ENCODE results near the gene COLGALT1. TPM values are rescaled to one million over a fixed set of nuclear protein-coding genes. Genes with fewer than 3 reads are reported as not detected.
A peak's percentile ranks its signal among the peaks of the same experiment; 100 is the strongest.

The COLGALT1 gene
- total RNA-seq, 1 experiment from 2014 or later = 25.5 TPM

GRCh38 chr19:17572638-17573037, 17.2 kb downstream of the COLGALT1 start:
- Histone ChIP-seq H3K4me1 (ENCODE audit: low read length) (no peaks in the 10 kb centered on the region), H3K4me3 (ENCODE audit: low read length) (no peak overlapping the region), H3K9ac (ENCODE audit: low read length) (no peak overlapping the region), H3K27me3 (ENCODE audit: low read length) (no peaks in the 10 kb centered on the region), H4K20me1 (ENCODE audit: insufficient read depth, low read depth, low read length) (no peaks in the 10 kb centered on the region), H3K9me2 (replicated peaks; ENCODE audit: insufficient read depth, low read length) (no peaks in the 10 kb centered on the region), H3K36me3 (ENCODE audit: insufficient read depth, low read length) (peaks cover 15% of the 10 kb centered on the region), H3K79me2 (ENCODE audit: low read length) (no peaks in the 10 kb centered on the region), H3K4me2 (ENCODE audit: low read depth, low read length, poor library complexity, severe bottlenecking) (no peak overlapping the region), H3K9me3 (ENCODE audit: low read length) (no peaks in the 10 kb centered on the region), H2AFZ (ENCODE audit: low read length) (no peak overlapping the region), H3K27ac (ENCODE audit: low read length) (no peak overlapping the region)
- no peak for DNase-seq

DNA sequence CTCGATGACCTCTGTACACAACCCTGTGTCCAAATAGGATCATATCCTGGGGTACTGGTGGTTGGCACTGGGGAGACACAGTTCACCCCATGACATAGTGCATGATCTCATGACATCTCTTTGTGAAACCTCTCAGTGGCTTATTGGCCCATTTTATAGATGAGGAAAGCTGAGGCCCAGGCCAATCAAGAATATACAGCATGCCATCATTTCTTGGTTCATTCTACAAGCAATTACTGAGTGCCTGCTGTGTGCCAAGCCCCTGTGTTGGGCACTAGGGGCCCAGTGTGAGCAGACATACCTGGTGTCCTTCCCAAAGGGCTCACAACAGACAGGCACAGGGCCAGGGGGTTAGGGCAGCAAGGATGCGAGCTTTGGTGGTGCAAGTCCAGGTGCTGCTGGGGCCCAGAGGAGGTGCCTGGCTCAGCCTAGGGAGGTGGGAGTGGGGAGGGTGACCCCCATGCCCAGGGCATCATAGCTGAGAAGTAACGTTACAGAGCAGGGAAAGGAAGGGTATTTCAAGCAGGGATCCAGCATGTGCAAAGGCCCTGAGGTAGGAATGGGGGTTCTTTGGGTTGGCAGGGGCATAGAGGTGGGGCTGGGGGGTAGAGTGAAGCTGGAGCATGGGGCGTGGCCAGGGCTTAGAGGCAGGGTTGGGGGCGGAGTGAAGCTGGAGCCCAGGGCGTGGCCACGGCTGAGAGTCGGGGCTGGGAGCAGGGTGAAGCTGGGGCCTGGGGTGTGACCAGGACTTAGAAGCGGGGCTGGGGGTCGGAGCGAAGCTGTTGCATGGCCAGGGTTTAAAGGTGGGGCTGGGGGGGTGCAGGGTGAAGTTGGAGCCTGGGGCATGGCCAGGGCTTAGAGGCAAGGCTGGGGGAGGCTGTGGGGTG, 20.7 kb downstream of the COLGALT1 start:
- H3K27ac ChIP-seq (ENCODE audit: low read length) = no peak overlapping the region
- H3K79me2 ChIP-seq (ENCODE audit: low read length) = no peaks in the 10 kb centered on the region
- H3K9me3 ChIP-seq (ENCODE audit: low read length) = no peaks in the 10 kb centered on the region
- no peaks in the 10 kb centered on the region for H3K27me3 ChIP-seq (ENCODE audit: low read length)
- H3K4me1 ChIP-seq (ENCODE audit: low read length) = no peaks in the 10 kb centered on the region
- no peaks in the 10 kb centered on the region for H3K9me2 ChIP-seq (replicated peaks; ENCODE audit: insufficient read depth, low read length)
- H4K20me1 ChIP-seq (ENCODE audit: insufficient read depth, low read depth, low read length) = peaks cover 8% of the 10 kb centered on the region; the same call in 1 of the 2 replicates
- peaks cover 15% of the 10 kb centered on the region for H3K36me3 ChIP-seq (ENCODE audit: insufficient read depth, low read length)
- DNase-seq = peak; percentile 68
- no peak overlapping the region for H3K4me2 ChIP-seq (ENCODE audit: low read depth, low read length, poor library complexity, severe bottlenecking)
- H3K9ac ChIP-seq (ENCODE audit: low read length) = no peak overlapping the region
- no peak overlapping the region for H2AFZ ChIP-seq (ENCODE audit: low read length)
- H3K4me3 ChIP-seq (ENCODE audit: low read length) = no peak overlapping the region

DNA sequence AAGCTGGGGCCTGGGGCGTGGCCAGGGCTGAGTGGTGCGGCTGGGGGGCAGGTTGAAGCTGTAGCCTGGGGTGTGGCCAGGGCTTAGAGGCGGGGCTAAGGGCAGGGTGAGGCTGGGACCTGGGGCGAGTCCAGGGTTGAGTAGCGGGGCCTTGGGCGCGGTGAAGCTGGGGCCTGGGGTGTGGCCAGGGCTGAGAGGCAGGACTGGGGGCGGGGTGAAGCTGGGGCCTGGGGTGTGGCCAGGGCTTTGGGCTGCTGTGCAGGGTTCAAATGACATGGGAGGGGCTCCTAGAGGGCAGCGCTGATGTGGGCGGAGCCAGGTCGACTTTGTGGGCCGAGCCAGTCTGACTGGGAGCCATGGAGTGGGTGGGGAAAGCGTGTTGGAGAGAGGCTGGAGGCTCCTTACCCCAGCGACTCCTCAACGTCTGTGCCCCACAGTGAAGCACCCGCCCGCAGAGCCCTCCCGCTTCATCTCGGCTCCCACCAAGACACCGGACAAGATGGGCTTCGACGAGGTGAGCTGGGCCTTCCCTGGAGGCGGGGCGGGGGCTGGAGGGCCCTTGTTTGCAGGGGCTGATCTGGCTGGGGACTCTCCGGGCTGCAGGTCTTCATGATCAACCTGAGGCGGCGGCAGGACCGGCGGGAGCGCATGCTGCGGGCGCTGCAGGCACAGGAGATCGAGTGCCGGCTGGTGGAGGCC, 21.5 kb downstream of the COLGALT1 start:
- Histone ChIP-seq H3K36me3 (ENCODE audit: insufficient read depth, low read length) (peaks cover 21% of the 10 kb centered on the region), H4K20me1 (ENCODE audit: insufficient read depth, low read depth, low read length) (peaks cover 12% of the 10 kb centered on the region; the same call in 1 of the 2 replicates)

DNA sequence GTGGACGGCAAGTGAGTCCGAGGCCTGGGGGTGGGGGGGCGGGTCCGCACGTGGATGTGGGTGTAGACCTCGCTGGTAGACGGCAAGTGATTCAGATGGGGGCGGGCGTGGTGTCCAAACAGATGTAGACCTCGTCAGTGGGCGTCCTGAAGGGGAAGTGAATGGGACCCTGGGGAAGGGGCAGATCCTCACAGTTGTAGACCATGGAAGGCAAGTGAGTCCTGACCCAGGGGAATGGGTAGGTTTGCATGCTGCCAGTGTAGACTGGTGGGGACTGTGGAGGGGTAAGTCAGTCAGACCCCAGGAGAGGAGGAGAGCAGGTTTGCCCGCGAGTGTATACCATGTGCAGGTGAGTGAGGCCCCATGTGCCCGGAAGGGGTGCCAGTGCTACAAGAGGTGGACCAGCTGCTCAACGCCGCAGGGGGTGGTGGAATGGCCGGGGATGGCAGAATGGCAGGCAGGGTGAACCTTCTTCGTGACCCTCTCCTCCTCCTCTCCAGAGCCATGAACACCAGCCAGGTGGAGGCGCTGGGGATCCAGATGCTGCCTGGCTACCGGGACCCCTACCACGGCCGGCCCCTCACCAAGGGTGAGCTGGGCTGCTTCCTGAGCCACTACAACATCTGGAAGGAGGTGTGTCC, 22.1 kb downstream of the COLGALT1 start:
- Histone ChIP-seq H3K27me3 (ENCODE audit: low read length) (no peaks in the 10 kb centered on the region), H3K79me2 (ENCODE audit: low read length) (no peaks in the 10 kb centered on the region), H2AFZ (ENCODE audit: low read length) (no peak overlapping the region), H3K27ac (ENCODE audit: low read length) (no peak overlapping the region), H3K4me3 (ENCODE audit: low read length) (no peak overlapping the region), H3K9me3 (ENCODE audit: low read length) (no peaks in the 10 kb centered on the region), H3K4me1 (ENCODE audit: low read length) (no peaks in the 10 kb centered on the region), H3K9ac (ENCODE audit: low read length) (no peak overlapping the region), H3K9me2 (replicated peaks; ENCODE audit: insufficient read depth, low read length) (no peaks in the 10 kb centered on the region), H3K4me2 (ENCODE audit: low read depth, low read length, poor library complexity, severe bottlenecking) (no peak overlapping the region), H4K20me1 (ENCODE audit: insufficient read depth, low read depth, low read length) (peaks cover 12% of the 10 kb centered on the region; the same call in 1 of the 2 replicates), H3K36me3 (ENCODE audit: insufficient read depth, low read length) (peaks cover 19% of the 10 kb centered on the region)
- DNase-seq = no peak

More for the DNA sequence above, 21.5 kb downstream of the COLGALT1 start:
- Histone ChIP-seq H3K79me2 (ENCODE audit: low read length) (no peaks in the 10 kb centered on the region), H3K27me3 (ENCODE audit: low read length) (no peaks in the 10 kb centered on the region), H3K4me1 (ENCODE audit: low read length) (no peaks in the 10 kb centered on the region), H3K4me3 (ENCODE audit: low read length) (no peak overlapping the region), H3K4me2 (ENCODE audit: low read depth, low read length, poor library complexity, severe bottlenecking) (no peak overlapping the region), H3K9ac (ENCODE audit: low read length) (no peak overlapping the region), H3K9me3 (ENCODE audit: low read length) (no peaks in the 10 kb centered on the region), H2AFZ (ENCODE audit: low read length) (no peak overlapping the region), H3K27ac (ENCODE audit: low read length) (no peak overlapping the region), H3K9me2 (replicated peaks; ENCODE audit: insufficient read depth, low read length) (no peaks in the 10 kb centered on the region)
- DNase-seq = peak; percentile 79

DNA sequence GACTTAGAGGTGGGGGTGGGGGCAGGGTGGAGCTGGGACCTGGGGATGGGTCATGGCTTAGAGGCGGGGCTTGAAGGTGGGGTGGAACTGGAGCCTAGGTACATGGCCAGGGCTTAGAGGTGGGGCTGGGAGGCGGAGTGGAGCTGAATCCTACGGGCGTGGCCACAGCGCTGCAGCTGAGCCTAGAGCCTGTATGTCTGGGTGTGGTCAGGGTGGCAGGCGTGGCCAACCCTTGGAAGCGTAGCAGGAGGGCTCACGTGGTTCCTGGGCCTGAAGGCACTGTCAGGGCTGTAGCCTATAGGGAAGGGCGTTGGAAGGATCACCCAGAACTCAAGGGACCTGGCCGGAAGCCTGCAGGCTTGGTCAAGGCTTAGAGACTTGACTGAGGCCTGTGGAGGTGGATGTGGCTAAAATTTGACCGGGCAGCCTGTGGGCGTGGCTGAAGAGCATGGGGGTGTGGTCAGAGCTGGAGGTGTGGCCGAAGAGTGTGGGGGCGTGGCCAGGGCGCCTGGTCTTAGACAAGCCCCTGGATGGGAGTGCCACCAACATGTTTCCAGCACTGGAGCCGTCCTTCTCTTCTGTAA, 24.3 kb downstream of the COLGALT1 start:
- H3K4me1 ChIP-seq (ENCODE audit: low read length) = no peaks in the 10 kb centered on the region
- H3K4me2 ChIP-seq (ENCODE audit: low read depth, low read length, poor library complexity, severe bottlenecking) = no peak overlapping the region
- no peaks in the 10 kb centered on the region for H3K9me3 ChIP-seq (ENCODE audit: low read length)
- H3K9ac ChIP-seq (ENCODE audit: low read length) = no peak overlapping the region
- peak; percentile 96 for DNase-seq
- no peaks in the 10 kb centered on the region for H3K27me3 ChIP-seq (ENCODE audit: low read length)
- no peak overlapping the region for H3K27ac ChIP-seq (ENCODE audit: low read length)
- H3K4me3 ChIP-seq (ENCODE audit: low read length) = no peak overlapping the region
- H3K36me3 ChIP-seq (ENCODE audit: insufficient read depth, low read length) = peaks cover 18% of the 10 kb centered on the region
- no peak overlapping the region; the same call in 1 of the 2 replicates for H2AFZ ChIP-seq (ENCODE audit: low read length)
- H3K79me2 ChIP-seq (ENCODE audit: low read length) = no peaks in the 10 kb centered on the region
- H3K9me2 ChIP-seq (replicated peaks; ENCODE audit: insufficient read depth, low read length) = no peaks in the 10 kb centered on the region
- H4K20me1 ChIP-seq (ENCODE audit: insufficient read depth, low read depth, low read length) = peaks cover 12% of the 10 kb centered on the region; the same call in 1 of the 2 replicates

DNA sequence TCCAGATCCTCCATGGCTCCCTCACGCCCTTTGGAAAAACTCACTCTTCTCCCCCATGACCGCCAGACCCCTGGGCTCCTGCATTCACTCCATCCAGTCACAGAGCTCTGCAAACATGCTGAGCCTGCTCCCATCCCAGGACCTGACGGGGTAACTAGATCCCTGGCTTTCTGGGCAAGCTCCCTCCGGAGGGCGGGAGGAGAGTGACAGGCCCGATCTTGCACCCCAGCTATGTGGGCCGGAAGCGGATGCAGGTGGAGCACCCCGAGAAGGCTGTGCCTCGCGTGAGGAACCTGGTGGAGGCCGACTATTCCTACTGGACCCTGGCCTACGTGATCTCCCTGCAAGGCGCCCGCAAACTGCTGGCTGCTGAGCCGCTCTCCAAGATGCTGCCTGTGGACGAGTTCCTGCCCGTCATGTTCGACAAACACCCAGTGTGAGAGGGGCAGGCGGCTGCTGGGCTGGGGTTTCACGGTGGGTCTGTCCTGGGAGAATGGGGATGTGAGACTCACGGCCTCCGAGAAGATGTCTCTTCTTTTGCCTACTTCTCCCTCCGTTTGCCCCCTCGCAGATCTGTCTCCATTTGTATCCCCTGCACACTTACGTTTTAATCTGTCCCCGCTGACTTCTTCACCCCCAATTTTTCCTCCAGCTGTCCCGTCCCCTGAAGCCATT, 25.2 kb downstream of the COLGALT1 start:
- Histone ChIP-seq H3K9me3 (ENCODE audit: low read length) (no peaks in the 10 kb centered on the region), H3K9ac (ENCODE audit: low read length) (no peak overlapping the region), H3K4me2 (ENCODE audit: low read depth, low read length, poor library complexity, severe bottlenecking) (no peak overlapping the region), H3K4me1 (ENCODE audit: low read length) (no peaks in the 10 kb centered on the region), H3K4me3 (ENCODE audit: low read length) (no peak overlapping the region), H2AFZ (ENCODE audit: low read length) (no peak overlapping the region), H3K36me3 (ENCODE audit: insufficient read depth, low read length) (peaks cover 17% of the 10 kb centered on the region), H3K27ac (ENCODE audit: low read length) (no peak overlapping the region), H3K9me2 (replicated peaks; ENCODE audit: insufficient read depth, low read length) (no peaks in the 10 kb centered on the region), H4K20me1 (ENCODE audit: insufficient read depth, low read depth, low read length) (peaks cover 12% of the 10 kb centered on the region; the same call in 1 of the 2 replicates), H3K79me2 (ENCODE audit: low read length) (no peaks in the 10 kb centered on the region), H3K27me3 (ENCODE audit: low read length) (no peaks in the 10 kb centered on the region)
- DNase-seq = no peak

GRCh38 chr19:17581211-17581874, 25.9 kb downstream of the COLGALT1 start:
- no peak overlapping the region for H3K9ac ChIP-seq (ENCODE audit: low read length)
- H4K20me1 ChIP-seq (ENCODE audit: insufficient read depth, low read depth, low read length) = peaks cover 12% of the 10 kb centered on the region; the same call in 1 of the 2 replicates
- H2AFZ ChIP-seq (ENCODE audit: low read length) = no peak overlapping the region
- no peaks in the 10 kb centered on the region for H3K27me3 ChIP-seq (ENCODE audit: low read length)
- no peak overlapping the region for H3K4me3 ChIP-seq (ENCODE audit: low read length)
- H3K9me3 ChIP-seq (ENCODE audit: low read length) = no peaks in the 10 kb centered on the region
- H3K4me2 ChIP-seq (ENCODE audit: low read depth, low read length, poor library complexity, severe bottlenecking) = no peak overlapping the region
- no peaks in the 10 kb centered on the region for H3K79me2 ChIP-seq (ENCODE audit: low read length)
- H3K9me2 ChIP-seq (replicated peaks; ENCODE audit: insufficient read depth, low read length) = no peaks in the 10 kb centered on the region
- no peak overlapping the region for H3K27ac ChIP-seq (ENCODE audit: low read length)
- no peaks in the 10 kb centered on the region for H3K4me1 ChIP-seq (ENCODE audit: low read length)
- H3K36me3 ChIP-seq (ENCODE audit: insufficient read depth, low read length) = peaks cover 13% of the 10 kb centered on the region
- DNase-seq = no peak

All from Karpas-422 (cell line).